ENCODE results near the gene GPI. TPM values are rescaled to one million over a fixed set of nuclear protein-coding genes. Genes with fewer than 3 reads are reported as not detected.

The GPI gene
- total RNA-seq, 1 donor from 2014 or later: 103 TPM

Other genes starting within 250 kb of the GPI start
- 69.1 TPM for gene LSM14A, start 192.7 kb upstream of the GPI start, total RNA-seq
- gene GARRE1, start 110.6 kb upstream of the GPI start, total RNA-seq: 20.7 TPM
- gene PDCD2L, start 39.2 kb downstream of the GPI start, total RNA-seq: 21.7 TPM
- 200 TPM for gene UBA2, start 63.2 kb downstream of the GPI start, total RNA-seq
- gene WTIP, start 116.6 kb downstream of the GPI start, total RNA-seq: 10.9 TPM